Measurements from ENCODE around the gene EPB41L4B.

EPB41L4B gene

DNA sequence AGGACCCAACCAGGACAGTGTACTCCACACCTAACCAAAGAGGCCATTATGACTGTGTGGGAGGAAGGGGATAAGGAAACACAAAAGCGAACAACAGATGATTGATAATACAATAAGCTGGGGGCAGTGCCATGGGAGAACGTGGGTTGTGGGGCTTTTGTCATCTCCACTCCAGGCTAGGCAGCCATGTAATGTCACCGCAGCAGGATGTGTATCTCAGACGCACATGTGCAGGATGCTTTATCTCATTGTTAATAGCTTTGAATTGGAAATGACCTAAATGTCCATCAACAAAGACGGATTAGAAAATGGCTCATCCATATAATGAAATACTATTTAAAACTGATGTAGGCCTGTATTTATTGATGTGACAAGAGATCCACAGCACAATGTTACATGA, 51.0 kb downstream of the EPB41L4B start:
- DNase-seq (ENCODE audit: low spot score), result no peak

DNA sequence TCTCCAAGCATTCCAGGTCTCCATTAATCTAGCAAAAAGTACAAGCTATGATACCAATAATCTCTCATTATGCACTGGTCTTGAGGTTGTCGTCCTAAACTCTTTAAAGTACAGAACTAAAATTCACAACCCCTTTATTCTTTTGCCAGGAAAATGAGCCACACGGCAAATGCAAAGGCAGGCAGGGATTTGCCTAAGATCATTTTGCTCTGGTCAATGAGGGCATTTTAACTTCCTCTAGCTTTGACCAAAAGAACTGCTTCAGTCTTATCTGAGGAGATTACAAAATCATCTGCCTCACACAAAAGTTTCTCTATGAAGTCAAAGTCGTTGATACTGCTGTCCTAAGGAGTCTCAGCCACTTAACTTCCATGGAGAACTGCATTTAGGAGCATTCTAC, 51.8 kb downstream of the EPB41L4B start:
- DNase-seq (ENCODE audit: low spot score), result no peak

DNA sequence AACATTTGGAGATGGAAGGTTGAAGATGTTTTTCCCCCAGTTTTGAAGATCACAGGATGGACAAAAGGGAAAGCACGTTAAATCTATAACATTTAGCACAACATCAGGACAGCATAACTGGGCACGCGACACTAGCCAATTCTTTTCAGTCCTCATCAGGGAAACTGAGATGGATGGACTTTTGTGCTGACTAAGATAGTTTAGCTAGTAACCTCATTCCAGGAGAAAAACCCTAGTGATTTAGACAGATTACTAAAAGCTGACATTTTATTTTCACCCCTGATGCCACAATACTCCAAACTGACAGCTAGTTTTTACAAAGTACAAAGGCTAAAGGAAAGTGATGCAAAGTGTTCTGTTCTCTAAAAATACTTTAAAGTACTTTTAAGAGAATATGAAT, 53.3 kb downstream of the EPB41L4B start:
- no peak for DNase-seq (ENCODE audit: low spot score)

DNA sequence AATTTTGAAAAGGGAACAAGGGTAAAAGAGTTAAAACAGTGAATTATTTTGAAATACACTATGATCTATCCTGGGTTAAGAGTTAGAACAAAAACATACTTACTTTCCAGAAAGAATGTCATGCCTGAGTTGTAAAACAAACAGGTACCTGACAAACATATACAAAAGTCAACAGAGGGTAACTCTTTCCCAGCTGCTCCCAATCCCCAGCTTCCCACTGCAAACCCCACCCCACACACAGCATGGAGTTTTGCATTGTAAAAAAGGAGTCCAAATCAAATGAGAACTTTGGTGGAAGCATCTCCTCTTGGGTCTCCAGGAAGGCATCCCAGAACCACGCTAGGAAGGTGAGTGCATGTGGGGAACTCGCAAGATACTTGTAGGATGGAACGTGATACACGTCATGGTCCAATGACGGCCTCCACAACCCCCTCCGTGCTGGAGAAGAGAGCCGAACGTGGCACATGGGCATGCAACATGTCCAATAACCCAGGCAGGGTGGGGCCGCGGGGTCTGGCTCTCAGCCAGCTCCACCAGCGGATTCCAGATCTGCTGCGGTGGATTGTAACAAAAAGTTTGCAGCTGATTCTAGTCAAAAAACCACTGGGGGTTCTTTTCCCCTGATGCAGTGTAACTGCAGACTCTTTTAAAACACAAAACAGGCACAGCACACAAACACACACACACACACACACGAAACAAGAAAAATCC, 55.8 kb downstream of the EPB41L4B start:
- no peak for DNase-seq (ENCODE audit: low spot score)

DNA sequence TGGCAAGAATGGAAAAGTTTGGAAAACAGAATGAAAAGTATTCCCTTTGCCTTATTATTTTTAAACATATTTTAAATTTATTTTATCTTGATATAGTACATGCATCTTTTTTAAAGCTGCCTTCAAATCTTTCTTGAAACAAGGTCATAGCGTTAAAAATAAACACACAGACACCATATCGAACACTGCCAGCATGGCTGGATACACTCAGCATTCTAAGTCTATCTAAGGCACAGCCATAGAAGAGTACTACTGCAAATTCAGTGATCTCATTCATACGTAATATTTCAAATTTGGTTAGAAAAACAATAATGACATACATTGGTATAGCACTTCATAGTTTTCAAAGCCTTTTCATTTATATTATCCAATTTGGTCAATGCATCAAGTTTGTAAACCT, 57.5 kb downstream of the EPB41L4B start:
- DNase-seq (ENCODE audit: low spot score), result no peak

DNA sequence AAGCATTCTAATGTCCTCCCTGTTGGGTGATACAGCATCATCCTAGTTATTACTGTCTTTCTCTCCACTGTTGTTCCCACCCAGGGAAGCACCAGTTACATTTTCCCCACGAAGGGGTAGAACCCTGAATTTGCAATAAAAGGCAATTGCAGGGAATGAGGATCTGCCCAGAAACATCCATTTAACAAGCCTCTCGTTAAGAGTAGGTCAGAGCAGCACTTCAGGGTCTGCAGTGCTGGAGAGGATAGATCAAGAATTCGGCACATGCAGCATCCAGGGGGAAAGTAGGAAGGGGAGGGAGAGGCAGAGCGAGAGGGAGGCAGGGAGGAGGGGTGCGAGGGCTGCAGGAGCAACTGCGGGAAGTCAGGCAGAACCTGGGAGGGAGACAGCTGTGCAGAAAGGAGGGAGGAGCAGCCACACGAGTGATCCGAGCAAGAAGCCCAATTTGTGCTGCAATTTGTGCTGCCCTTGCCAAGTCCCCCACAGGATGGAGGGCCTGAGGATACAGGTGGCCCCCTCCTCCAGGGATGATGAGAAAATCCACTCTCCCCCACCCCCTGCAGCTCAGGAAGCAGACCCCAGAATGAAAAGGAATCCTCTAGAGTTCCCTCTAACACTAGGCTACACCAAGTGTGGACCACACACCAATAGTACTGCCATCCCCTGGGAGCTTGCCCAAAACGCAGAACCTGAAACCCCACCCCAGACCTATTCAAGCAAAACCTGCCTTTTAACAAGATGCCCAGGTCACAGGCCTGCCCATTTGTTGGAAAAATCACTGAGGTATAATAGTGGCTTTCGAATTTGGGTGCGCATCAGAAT, 62.2 kb downstream of the EPB41L4B start:
- DNase-seq (ENCODE audit: low spot score), result no peak

DNA sequence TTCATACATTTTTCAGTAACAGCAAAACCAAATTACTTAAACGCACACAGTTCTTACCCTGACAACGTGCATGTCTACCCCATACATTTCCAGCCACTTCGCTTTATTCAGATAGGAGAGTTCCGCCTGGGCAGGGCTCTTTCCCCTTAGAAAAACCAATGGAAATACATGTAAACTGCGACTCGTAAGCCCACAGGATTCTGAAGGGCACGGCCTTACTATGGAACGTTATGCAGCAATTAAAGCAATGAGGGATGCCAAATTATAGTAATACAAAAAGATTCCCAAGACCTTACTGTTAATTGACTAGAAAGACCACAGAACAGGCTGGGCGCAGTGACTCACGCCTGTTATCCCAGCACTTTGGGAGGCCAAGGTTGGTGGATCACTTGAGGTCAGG, 64.5 kb downstream of the EPB41L4B start:
- DNase-seq (ENCODE audit: low spot score), result no peak

DNA sequence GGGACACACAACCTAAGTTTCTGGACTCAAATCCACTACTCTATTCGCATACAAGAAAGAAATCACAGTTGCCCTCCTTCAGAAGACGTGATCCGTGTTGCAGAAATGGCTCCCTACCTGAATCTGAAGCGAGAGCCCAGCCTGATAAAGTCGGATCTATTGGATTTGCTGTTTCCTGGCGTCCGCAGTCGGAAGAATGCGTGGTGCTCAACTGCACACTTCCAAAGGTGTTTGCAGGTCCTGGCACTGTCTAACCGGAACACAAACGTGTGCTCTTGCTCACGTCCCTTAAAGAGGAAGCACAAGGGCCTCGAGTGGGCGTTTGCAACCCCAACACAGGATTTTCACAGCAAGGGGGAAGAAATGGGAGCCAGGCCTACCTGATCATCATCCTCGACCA, 65.5 kb downstream of the EPB41L4B start:
- DNase-seq (ENCODE audit: low spot score), result no peak

DNA sequence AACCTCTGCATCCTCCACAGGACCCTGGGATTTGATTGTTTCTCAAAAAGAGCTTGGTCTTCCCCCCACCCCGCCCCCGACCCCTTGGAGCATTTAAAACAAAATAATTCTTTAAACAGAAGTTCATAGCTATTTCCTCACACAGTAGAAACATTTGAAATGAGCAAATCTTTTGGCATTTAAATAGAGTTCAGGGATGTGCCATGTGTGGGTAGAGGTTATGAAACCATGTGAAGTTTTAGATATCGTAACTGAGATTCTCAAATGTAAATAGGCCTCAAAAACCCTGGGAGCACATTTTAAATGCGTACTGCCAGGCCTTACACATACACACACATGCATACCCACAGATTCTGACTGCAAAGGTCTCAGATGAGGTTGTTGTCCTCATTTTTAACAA, 66.5 kb downstream of the EPB41L4B start:
- DNase-seq (ENCODE audit: low spot score), result no peak

DNA sequence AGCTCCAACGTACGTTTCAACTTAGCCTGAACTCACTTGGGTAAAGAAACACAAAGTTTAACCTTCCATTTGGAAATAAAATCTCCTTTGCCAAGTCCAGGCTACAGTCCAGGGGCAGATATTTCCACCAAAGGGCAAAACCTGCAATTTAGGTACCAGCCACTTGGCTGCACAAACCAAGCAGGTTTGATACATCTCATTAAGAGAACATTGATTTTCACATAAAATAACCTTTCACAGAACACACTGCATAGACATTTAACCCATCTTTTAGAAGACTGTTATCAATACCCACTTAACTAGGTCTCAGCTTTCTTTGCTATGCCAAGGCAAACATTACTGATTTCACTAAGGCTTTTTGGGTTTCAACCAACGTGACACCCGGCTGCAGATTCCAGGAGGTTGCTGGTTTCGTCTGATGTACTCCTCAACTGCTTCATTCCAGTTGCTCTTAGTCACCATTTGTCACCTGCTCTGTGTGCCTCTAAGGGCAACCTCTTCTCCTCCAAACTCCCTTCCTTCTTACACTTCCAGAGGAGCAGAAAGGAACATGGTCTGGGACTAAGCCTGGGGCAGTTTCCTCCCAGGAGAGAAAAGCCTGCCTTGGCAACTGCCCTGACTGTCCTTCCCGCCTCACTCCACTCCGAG, 67.1 kb downstream of the EPB41L4B start:
- DNase-seq (ENCODE audit: low spot score), result no peak

DNA sequence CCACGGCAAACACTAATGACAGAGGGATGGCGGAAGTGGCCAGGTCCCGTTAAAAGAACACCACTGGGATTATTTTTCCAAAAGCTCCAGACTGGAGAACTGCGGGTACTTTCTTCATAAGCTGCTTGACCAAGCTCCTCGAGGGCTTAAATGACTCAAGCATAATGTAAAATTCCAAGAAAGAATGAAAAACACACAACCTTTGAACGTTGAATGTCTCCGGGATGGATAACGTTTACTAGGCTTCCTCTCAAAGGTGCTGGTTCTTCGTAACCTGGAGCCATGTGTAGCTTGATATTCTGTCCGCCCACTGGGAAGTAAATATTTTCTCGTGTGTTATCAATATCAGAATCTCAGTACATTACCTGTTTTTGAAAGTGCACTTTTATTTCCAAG, 67.6 kb downstream of the EPB41L4B start:
- no peak for DNase-seq (ENCODE audit: low spot score)

DNA sequence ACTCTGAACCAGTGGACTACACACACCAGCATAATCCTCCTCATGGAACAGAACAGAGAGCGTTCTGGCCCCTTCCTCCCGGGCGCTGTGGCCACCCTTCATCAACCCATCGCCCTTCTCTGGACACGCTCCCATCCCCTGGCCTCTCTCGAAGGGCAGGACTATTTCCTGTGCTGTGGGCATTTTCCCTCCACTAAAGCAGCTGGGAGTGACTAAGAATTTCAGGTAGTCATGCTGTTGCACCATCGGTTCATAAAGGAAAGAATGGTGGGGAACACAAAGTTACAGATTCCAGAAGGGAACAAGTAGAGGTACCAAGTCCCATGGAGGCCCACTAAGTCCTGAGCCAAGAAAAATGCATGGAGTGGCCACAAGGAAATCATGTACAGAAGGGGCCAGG, 68.6 kb downstream of the EPB41L4B start:
- DNase-seq (ENCODE audit: low spot score), result no peak

DNA sequence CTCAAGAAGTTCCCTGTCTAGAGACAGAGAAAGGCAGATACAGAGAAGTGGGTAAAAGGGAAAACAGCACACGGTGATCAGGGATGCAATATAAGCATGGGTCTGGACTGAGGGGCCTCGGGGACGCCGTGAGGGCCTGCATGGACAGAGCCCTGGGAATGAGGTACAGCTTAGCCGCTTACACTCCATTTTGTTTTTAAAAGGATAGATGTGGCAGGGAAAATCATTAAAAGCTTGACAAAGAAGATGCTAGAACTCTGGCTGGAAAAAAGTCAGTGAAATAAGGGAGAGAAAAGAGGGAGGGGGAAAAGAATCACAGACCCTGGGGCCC, 69.1 kb downstream of the EPB41L4B start:
- no peak for DNase-seq (ENCODE audit: low spot score)

DNA sequence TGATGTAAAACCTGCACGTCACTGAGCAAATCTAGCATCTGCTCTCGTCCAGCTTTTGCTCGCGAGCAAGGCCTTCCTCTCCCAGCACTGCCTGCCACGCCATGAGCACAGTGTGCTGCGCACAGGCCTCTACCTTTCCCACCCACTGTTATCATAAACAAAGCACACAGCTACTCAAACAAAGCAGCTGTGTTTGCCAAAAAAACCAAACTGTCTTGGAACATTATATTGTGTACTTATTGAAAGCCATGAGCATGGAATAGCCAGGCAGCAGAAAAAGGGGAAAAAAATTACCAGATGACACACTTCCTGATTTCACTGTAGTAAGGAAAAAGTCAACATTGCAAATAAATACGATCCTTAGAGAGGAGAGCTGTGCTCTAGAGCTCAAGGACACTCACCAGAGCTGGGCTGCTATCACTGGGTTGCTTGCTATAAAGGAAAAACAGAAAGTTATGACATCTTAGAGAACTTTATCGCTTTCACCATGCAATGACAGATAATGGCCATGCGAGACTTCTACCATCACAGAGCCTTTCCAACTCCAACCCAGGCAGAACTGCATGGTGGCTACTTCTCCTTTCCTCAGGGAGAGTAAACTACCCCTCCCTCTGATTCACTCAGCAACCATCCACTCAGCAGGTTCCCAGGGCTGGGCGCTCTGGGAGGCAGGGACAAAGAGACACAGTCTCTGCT, 69.6 kb downstream of the EPB41L4B start:
- no peak for DNase-seq (ENCODE audit: low spot score)

DNA sequence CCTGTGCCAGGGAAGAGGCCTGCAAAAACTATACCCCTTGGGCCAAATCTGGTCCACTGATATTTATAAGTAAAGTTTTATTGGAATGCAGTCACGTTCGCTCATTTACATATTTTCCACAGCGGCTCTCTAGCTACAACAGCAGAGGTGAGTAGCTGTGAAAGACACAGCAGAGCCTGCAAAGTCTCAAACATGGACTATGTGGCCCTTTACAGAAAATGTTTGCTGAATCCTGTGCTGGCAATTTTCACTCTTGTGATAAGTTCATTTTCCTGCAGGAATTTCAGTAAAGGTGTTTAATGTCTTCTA, 70.1 kb downstream of the EPB41L4B start:
- no peak for DNase-seq (ENCODE audit: low spot score)

DNA sequence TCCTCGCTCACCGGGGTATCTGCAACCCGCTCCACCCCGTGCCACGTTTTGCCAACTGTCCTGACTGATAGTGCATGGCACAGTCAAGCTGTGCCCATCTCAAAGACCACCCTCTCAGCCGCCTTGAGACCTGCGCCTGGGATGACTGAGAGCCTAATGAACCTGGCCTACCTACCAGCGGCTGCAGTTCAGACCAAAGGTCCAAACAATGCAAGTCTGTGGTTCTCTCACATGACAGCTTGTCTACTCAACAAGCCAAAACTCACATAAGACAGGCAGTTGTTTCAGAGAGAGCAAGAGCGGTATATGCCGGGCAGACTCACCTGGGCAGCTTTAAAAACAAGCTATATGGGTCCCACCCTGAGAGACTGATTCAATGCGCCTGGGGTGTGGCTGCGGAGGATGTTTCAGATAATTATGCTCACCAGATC, 70.5 kb downstream of the EPB41L4B start:
- DNase-seq (ENCODE audit: low spot score), result no peak

DNA sequence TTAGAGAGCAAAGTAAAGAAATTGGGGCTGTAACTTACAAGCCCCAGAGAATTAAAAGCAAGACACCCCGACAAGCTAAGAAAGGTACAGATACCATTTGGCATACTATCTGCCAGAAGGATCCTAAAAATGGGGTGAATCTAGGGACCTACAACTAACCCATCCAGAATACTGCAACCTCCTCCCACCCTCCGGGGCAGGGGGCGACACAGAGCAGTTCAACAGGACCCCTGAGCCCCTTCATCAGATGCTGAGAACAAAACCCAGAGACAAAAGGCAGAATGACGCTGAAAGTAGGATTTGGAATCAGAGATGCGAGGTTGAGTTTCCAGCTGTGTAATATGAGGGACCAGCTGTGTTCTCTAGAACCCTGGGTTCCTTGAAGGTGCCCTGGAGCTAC, 71.2 kb downstream of the EPB41L4B start:
- no peak for DNase-seq (ENCODE audit: low spot score)

DNA sequence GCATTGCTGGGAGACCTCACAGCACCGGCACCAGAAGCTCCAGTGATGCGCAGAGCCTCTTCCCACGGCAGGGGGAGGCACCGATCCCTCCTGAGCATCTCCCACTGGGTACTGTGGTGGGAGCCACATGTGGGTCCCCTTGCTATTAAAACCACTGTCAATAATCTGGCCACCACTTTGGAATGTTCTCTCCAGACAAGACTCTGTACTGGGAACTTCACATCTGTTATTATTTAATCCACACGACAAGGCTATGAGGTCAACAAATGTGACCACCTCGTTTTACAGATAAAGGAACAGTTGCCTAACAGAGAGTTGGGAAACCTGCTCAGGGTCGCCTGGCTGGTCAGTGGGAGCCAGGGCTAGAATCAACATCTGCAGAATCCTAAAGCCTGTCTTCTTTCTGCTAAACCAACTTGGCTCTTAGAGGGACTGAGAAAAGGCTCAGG, 72.7 kb downstream of the EPB41L4B start:
- no peak for DNase-seq (ENCODE audit: low spot score)

DNA sequence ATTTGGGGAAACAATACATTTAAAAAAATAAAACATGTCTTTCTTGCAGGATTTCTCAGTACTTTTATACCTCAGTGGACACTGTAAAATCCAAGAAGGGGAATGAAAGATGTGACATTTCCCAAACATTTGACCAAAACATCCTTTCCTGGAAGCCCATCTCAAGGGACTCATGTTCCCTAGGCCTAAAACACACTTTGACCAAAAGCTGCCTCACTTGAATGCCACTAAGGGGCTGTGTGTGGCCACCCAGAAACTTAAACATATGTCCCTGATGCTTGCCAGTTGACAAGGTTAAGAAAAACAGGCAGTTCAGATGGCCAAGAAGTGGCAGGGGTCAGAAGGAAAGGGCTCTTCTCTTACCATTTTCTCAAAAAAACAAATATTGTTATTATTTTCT, 73.6 kb downstream of the EPB41L4B start:
- DNase-seq (ENCODE audit: low spot score), result no peak

DNA sequence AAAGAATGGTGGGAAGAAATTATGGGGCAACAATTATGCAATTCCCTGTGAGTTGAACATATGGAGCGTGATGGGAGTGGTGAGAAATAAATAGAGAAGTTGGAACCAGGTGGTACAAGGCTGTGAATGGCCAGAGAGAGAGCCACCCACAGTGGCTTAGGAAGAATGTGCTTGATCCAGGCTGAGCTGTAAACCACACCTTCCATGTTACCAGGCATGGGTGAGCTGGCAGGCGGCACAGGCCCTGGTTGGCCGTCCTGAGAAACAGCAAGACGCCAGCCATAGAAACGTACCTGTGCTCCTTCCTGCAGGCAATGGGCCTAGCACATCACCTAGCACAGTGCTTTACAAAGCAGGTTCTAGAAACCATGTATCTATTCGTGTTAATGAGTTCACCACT, 74.3 kb downstream of the EPB41L4B start:
- DNase-seq (ENCODE audit: low spot score), result no peak

DNA sequence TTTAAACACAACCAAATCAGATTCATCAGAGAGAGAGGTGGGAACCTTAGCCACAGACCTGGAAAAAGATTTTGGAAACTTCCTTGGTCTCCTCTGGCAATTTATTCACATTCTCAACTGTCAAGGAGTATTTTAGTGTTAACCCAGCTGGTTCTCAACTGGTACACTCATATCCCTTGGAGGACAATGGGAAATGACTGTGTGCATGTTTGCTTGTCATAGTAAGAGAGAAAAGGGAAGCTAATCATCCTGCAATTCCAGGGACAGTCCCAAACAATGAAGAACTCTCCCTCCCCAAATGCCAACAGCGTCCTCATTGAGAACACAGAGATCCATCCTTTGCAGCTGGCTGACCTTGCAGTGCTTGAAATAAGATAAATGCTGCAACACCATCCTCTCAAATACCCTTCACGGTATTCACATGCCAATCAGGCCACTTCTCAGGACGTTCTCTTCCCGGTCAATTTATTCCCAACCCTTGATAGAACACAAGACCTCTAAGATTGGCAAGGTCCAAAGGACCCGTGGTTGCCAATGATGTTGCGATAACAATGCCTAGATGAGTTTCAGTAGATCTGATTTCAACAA, 75.5 kb downstream of the EPB41L4B start:
- DNase-seq (ENCODE audit: low spot score), result no peak

All from CD4-positive, alpha-beta T cell treated with Interleukin-6 at 100 ng/mL for 8 hours (primary cell).